CD4-positive, alpha-beta T cell treated with Interleukin-1 beta for 1 hour (primary cell): ENCODE measurements around the gene NAB1.

Experiments
- DNase-seq, 2 donors: peaks; one replicate each; pipeline ENCODE4 v3.0.0-alpha.2; 2020 to 2022

The NAB1 gene

DNA sequence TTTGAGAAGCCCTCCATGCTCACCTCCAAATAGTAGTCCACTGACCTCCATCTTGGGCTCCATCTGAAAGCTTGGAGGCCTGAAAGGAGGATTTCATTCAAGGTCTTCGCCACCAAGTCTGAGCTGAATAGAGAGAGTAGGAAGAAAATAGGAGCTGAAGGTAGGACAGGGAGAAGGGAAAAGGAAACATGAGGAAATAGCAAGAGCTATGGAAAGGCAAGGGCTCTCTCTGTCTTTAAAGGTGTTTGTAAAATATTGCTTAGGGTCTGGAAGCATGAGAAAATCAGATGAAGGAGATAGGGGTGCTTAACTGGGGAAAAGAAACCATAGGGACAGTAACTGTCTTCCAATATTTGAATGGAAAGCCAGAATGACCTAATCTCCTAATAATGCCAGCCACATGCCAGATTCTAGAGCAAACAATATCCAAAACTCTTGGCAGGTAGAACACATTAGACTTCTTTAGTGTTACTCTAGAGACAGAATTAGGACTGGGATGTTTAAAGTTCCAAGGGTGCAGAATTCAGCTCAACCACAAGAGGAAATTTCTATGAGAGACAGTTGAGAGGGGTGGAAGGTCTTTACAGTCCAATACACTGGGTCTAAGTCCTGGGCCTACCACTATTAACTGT, 67.4 kb downstream of the NAB1 start:
- DNase-seq, result no peak

DNA sequence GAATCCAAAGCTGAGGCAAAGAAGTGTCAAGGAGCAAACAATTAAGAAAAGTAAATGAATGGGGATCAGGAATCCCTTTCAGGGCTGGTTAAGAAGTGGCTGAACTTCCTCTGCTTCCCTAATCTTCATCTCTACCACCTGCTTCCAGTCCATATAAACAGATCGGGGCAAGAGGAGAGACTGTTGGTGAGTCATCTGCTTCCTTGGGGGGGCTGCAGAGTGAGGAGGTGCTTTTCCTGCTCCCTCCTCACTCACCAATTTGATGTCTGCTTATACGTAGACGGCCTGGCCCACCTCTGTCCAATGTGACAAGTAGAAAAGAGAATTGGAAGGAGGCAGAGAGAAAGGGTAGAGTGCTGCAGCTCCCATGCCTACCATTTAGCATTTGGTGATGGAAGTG, 68.4 kb downstream of the NAB1 start:
- DNase-seq, result no peak

- DNase-seq, result no peak
Observed at GRCh38 chr2:190717764-190718651, 69.1 kb downstream of the NAB1 start.

GRCh38 chr2:190718652-190719526, 70.0 kb downstream of the NAB1 start:
- DNase-seq, result no peak

GRCh38 chr2:190720276-190720675, 71.4 kb downstream of the NAB1 start:
- no peak for DNase-seq

- no peak for DNase-seq
Observed at GRCh38 chr2:190720691-190721090, 71.8 kb downstream of the NAB1 start.

DNA sequence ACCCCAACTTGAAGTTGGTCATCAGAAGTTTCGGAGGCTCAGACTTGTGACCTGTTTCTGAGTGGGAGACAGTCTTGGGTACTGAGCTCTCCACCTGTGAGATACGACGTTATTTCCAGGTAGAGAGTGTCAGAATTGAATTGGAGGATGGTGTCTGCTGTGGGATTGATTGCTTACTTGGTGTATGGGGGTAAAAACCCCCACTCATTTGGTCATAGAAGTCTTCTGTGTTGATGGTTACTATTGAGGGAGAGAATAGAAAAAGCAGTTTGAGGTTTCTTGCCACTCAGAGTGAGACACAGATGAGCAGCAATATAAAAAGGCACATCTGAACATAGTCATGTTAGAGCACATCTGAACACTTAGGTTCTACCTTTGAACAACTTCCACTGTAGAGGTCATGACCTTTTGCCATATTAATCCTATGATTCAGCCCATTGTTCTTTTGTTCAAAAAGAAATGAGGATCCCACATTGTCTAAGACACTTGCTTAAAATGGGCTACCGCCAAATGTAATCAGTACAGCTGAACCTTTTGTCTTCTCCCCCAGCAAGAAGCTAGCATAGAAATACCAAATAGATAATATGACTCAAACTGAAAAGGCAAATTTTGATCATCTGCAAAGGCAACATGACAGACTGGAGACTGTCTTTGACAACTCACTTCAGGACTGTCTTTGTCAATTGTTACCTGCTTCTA, 73.3 kb downstream of the NAB1 start:
- DNase-seq, result no peak

- DNase-seq, result no peak
Observed at GRCh38 chr2:190722835-190723234, 74.0 kb downstream of the NAB1 start.

- DNase-seq, result no peak
Observed at GRCh38 chr2:190723397-190724090, 74.7 kb downstream of the NAB1 start.

GRCh38 chr2:190726255-190726654, 77.4 kb downstream of the NAB1 start:
- DNase-seq, result no peak

DNA sequence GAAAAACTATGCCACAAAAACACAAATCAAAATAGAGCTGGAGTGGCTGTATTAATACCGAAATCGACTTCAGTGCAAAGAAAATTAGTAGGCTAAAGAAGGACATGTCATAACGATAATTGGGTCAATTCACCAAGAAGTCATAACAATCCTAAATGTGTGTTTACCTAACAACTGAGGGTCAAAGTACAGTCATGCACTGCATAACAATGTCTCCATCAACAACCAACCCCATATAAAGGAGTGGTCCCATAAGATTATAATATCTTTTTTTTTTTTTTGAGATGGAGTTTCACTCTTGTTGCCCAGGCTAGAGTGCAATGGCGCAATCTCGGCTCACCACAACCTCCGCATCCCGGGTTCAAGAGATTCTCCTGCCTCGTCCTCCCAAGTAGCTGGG, 87.5 kb downstream of the NAB1 start:
- no peak for DNase-seq

DNA sequence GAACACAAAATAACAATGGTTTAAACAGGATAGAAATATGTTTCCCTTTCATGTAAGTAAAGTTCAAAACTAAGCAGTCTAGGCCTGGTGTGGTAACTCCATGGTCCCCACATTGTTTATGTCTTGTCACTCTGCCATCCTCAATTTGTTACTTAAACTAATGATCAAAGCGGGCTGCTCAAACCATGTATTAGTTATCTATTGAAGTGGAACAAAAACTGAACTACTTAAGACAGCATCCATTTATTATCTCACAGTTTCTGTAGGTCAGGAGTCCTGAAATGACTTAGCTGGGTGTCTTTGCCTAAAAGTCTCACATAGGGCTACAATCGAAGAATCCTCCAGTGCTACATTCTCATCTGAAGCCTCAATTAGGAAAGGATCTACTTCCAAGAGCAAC, 91.6 kb downstream of the NAB1 start:
- no peak for DNase-seq
